NB4 (cell line): ENCODE results near the gene SRF.

Experiments
- MYC ChIP-seq: IDR thresholded peaks from 2 replicates; pipeline ENCODE4 v1.6.1; 2011; ENCODE audit warnings: low read depth, low read length
- POLR2A ChIP-seq: IDR thresholded peaks from 2 replicates; pipeline ENCODE4 v1.6.1; 2011; ENCODE audit warnings: mild to moderate bottlenecking; ENCODE audit not compliant: insufficient read length; ENCODE audit errors: extremely low read depth
- TF ChIP-seq, protein P1 (sequence below): IDR thresholded peaks from one replicate; pipeline ENCODE4 v1.5.1; 2012; ENCODE audit warnings: low read depth, low read length
- TF ChIP-seq, protein P2 (sequence below): IDR thresholded peaks from 2 replicates; pipeline ENCODE4 v1.6.1; 2011; ENCODE audit warnings: low read depth, low read length

DNA sequence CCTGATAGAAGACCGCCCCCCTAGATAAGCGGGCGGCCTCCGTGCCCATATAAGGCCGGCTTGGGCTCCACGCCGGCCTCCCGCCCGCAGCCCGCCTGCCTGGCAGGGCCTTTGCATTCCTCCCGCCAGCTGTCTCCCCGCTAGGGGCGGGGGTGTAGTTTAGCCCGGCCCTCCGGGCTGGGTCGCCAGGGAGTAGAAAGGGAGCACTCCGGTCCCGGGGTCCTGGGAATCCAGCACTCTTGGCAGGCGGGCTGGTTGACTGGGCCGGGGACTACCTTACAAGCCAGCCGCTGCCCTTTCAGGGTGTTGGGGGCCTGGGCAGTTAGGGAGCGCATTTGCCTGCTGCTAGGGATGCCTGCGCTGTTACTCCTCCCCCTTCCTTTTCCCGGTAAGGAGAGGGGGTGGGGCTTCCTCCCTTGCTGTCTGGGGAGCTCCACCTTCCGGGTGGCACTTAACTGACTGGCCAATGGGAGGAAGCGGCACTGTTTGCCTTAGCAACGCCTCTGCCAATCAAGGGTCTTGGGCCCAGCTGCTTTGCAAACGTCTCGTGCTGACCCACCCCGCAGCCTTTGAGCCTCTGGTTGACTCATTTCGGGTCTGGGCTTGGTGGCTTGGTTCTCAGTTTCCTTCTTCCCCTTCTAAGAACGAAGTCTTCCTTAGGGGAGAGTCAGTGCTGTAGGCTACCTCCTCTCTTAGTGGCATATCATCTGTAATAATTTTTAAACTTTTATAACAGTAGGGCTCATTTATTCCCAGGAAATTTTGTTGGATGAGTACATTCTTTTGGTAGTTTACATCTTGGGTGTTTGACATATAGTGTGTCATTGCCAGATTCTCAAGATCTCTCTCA, 3.4 kb downstream of the SRF start:
- TF ChIP-seq, protein P1, sequence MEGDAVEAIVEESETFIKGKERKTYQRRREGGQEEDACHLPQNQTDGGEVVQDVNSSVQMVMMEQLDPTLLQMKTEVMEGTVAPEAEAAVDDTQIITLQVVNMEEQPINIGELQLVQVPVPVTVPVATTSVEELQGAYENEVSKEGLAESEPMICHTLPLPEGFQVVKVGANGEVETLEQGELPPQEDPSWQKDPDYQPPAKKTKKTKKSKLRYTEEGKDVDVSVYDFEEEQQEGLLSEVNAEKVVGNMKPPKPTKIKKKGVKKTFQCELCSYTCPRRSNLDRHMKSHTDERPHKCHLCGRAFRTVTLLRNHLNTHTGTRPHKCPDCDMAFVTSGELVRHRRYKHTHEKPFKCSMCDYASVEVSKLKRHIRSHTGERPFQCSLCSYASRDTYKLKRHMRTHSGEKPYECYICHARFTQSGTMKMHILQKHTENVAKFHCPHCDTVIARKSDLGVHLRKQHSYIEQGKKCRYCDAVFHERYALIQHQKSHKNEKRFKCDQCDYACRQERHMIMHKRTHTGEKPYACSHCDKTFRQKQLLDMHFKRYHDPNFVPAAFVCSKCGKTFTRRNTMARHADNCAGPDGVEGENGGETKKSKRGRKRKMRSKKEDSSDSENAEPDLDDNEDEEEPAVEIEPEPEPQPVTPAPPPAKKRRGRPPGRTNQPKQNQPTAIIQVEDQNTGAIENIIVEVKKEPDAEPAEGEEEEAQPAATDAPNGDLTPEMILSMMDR: no peak
- TF ChIP-seq, protein P2, sequence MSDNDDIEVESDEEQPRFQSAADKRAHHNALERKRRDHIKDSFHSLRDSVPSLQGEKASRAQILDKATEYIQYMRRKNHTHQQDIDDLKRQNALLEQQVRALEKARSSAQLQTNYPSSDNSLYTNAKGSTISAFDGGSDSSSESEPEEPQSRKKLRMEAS: peak; percentile 79
- no peak for TF ChIP-seq POLR2A
- TF ChIP-seq MYC: peak; percentile 39
